K562 (cell line): Measurements from ENCODE around the gene PGBD1. TPM values are rescaled to one million over a fixed set of nuclear protein-coding genes. Genes with fewer than 3 reads are reported as not detected.
A peak's percentile ranks its signal among the peaks of the same experiment; 100 is the strongest.

Source experiments
- ATAC-seq: fragments of 200-7000 bp; cut with Tn5 transposase; 3 replicates; pipeline ENCODE4 v1.9.1; 2020; ENCODE audit warnings: moderate library complexity
- BruUV-seq: library from RNA; stranded (reverse); fragments of 400-500 nt; replicated peaks from 2 replicates; lab custom pipeline; 2021; lab: Mats Ljungman, UMichigan
- CTCF ChIA-PET: fragments of 300-600 bp; formaldehyde crosslinking; extraction: SDS; loops from one replicate; lab custom pipeline; 2021; ENCODE audit warnings: low intra/inter-chr PET ratio; lab: Yijun Ruan, JAX
- POLR2A ChIA-PET: fragments of 300-600, 350-650 bp; sonication (Branson Sonifier 250); formaldehyde crosslinking; extraction: SDS; loops from one replicate; lab custom pipeline; 2021; ENCODE audit warnings: antibody characterized with exemption, inconsistent platforms; lab: Yijun Ruan, JAX
- DNase-seq, 4 experiments: peaks; one replicate each; pipeline versions ENCODE4 v3.0.0 to v3.0.0-alpha.2; 2011 to 2018; ENCODE audit warnings: low spot score in 3 of 4, mixed read lengths in 3 of 4; ENCODE audit errors: extremely low read depth in 1 of 4
- FAIRE-seq: peaks from 2 replicates; lab custom pipeline; 2011; peaks lifted over from hg19 to GRCh38; lab: Jason Lieb, UNC
- H2AFZ ChIP-seq: 2 replicates; pipeline ENCODE4 v1.6.0; 2011; ENCODE audit warnings: low read depth, low read length, control low read depth, inconsistent platforms
- H3K27ac ChIP-seq: fragments of 200-600 bp; 3 replicates; pipeline ENCODE4 v1.8.0; 2011; ENCODE audit warnings: low read depth, mild to moderate bottlenecking, control low read depth, inconsistent platforms, low read length, moderate library complexity, mixed read lengths; ENCODE audit errors: extremely low read depth
- H3K27me3 ChIP-seq, 2 experiments: fragments of 300-600 bp in 1 of 2; 2 replicates in 1 of 2; 3 replicates in 1 of 2; pipeline versions ENCODE4 v1.6.0 to v1.8.0; 2011; ENCODE audit warnings: inconsistent platforms in 2 of 2, low read length in 2 of 2, mild to moderate bottlenecking in 1 of 2, mixed read lengths in 1 of 2, moderate library complexity in 1 of 2; ENCODE audit not compliant: control insufficient read depth in 2 of 2, insufficient read depth in 2 of 2
- H3K36me3 ChIP-seq: fragments of 300-600 bp; 3 replicates; pipeline ENCODE4 v1.8.0; 2011; ENCODE audit warnings: mild to moderate bottlenecking, low read length, inconsistent platforms; ENCODE audit not compliant: control insufficient read depth, insufficient read depth
- H3K4me1 ChIP-seq, 2 experiments: fragments of 200-600 bp in 1 of 2; replicated peaks in 1 of 2; 2 replicates in 1 of 2; 3 replicates in 1 of 2; pipeline versions ENCODE4 v1.5.1 to v1.8.0; 2011; ENCODE audit warnings: inconsistent platforms in 2 of 2, low read length in 2 of 2, mild to moderate bottlenecking in 1 of 2, mixed read lengths in 1 of 2, moderate library complexity in 1 of 2; ENCODE audit not compliant: control insufficient read depth in 2 of 2, insufficient read depth in 2 of 2
- H3K4me2 ChIP-seq: 2 replicates; pipeline ENCODE4 v1.6.1; 2011; ENCODE audit warnings: low read length, control low read depth, inconsistent platforms, mixed read lengths; ENCODE audit not compliant: insufficient read depth
- H3K4me3 ChIP-seq: fragments of 200-600 bp; sonication (generic), shearing (Covaris generic); 2 replicates; pipeline ENCODE4 v1.5.1; 2016; ENCODE audit warnings: control low read depth, inconsistent platforms
- H3K79me2 ChIP-seq: fragments of 200-600 bp; 3 replicates; pipeline ENCODE4 v1.8.0; 2011; ENCODE audit warnings: low read length, inconsistent platforms; ENCODE audit not compliant: control insufficient read depth, insufficient read depth
- H3K9ac ChIP-seq, 2 experiments: 2 replicates each; pipeline versions ENCODE4 v1.6.0 to v1.6.1; 2011; ENCODE audit warnings: low read depth in 2 of 2, low read length in 2 of 2, control low read depth in 1 of 2, inconsistent platforms in 1 of 2, mild to moderate bottlenecking in 1 of 2, mixed read lengths in 1 of 2; ENCODE audit not compliant: insufficient read depth in 1 of 2
- H3K9me1 ChIP-seq: one replicate; pipeline ENCODE4 v1.6.0; 2011; ENCODE audit warnings: inconsistent platforms, mild to moderate bottlenecking, low read length, moderate library complexity; ENCODE audit not compliant: control insufficient read depth, insufficient read depth
- H3K9me3 ChIP-seq: replicated peaks from 2 replicates; pipeline ENCODE4 v1.5.1; 2011; ENCODE audit warnings: low read depth, low read length, inconsistent platforms; ENCODE audit not compliant: control insufficient read depth, insufficient read depth
- H4K20me1 ChIP-seq: replicated peaks from 2 replicates; pipeline ENCODE4 v1.6.1; 2011; ENCODE audit warnings: low read length, inconsistent platforms, mixed read lengths; ENCODE audit not compliant: control insufficient read depth, insufficient read depth
- ARID1B ChIP-seq: fragments of 450-650 bp; IDR thresholded peaks from 2 replicates; pipeline ENCODE4 v1.6.1; 2016; ENCODE audit warnings: antibody characterized with exemption, mild to moderate bottlenecking, inconsistent platforms
- ATF1 ChIP-seq, 2 experiments: fragments of 450-650 bp in 1 of 2; IDR thresholded peaks; 2 replicates each; pipeline ENCODE4 v1.6.1; 2016; ENCODE audit warnings: missing compliant biosample characterization in 1 of 2, missing genetic modification characterization in 1 of 2
- CBX2 ChIP-seq: fragments of 200-600 bp; sonication (generic); IDR thresholded peaks from one replicate; pipeline ENCODE4 v1.6.1; 2012; ENCODE audit warnings: mild to moderate bottlenecking, low read length, inconsistent platforms; ENCODE audit not compliant: insufficient read depth, poor library complexity, severe bottlenecking
- E2F3 ChIP-seq: fragments of 250-450 bp; sonication (Bioruptor Pico); IDR thresholded peaks from 2 replicates; pipeline ENCODE4 v1.4.0; 2020; ENCODE audit warnings: mild to moderate bottlenecking
- JUN ChIP-seq, 2 experiments: sonication (generic) in 1 of 2; formaldehyde crosslinking in 1 of 2; IDR thresholded peaks; 2 replicates each; pipeline versions ENCODE4 v1.6.1 to v1.8.0; 2012 to 2022; ENCODE audit warnings: borderline replicate concordance in 2 of 2, mild to moderate bottlenecking in 2 of 2, improper control_type of control experiment in 1 of 2, low read depth in 1 of 2, low read length in 1 of 2, missing genetic modification reagents in 1 of 2
- LCOR ChIP-seq: sonication (generic); formaldehyde crosslinking; IDR thresholded peaks from 2 replicates; pipeline ENCODE4 v1.8.0; 2022; ENCODE audit warnings: mild to moderate bottlenecking, missing genetic modification reagents
- MAZ ChIP-seq, 2 experiments: fragments of 450-650 bp in 1 of 2; sonication (generic) in 1 of 2; formaldehyde crosslinking; IDR thresholded peaks in 1 of 2; conservative IDR thresholded peaks in 1 of 2; 2 replicates each; pipeline versions ENCODE4 v1.4.0 to v1.5.0; 2020; ENCODE audit warnings: mild to moderate bottlenecking in 1 of 2, missing genetic modification reagents in 1 of 2
- MCM7 ChIP-seq, 2 experiments: fragments of 450-650 bp; IDR thresholded peaks; 2 replicates each; pipeline ENCODE4 v1.6.1; 2016 to 2018
- PHB ChIP-seq: fragments of 250-450 bp; sonication (Bioruptor Pico); IDR thresholded peaks from 2 replicates; pipeline ENCODE4 v1.5.0; 2021
- STAG1 ChIP-seq: sonication (generic); formaldehyde crosslinking; IDR thresholded peaks from 2 replicates; pipeline ENCODE4 v1.5.0; 2020; ENCODE audit warnings: missing genetic modification reagents, borderline replicate concordance
- TEAD4 ChIP-seq, 2 experiments: sonication (generic) in 1 of 2; formaldehyde crosslinking in 1 of 2; IDR thresholded peaks; 2 replicates each; pipeline versions ENCODE4 v1.6.1 to v1.8.0; 2012 to 2022; ENCODE audit warnings: borderline replicate concordance in 1 of 2, inconsistent platforms in 1 of 2, low read length in 1 of 2, mild to moderate bottlenecking in 1 of 2, missing genetic modification reagents in 1 of 2
- THAP7 ChIP-seq: fragments of 250-450 bp; sonication (Bioruptor Pico); IDR thresholded peaks from 2 replicates; pipeline ENCODE4 v1.5.0; 2021
- ZC3H8 ChIP-seq: fragments of 450-650 bp; IDR thresholded peaks from 2 replicates; pipeline ENCODE4 v1.6.1; 2017
- ZNF274 ChIP-seq: IDR thresholded peaks from 2 replicates; pipeline ENCODE4 v1.6.1; 2011; ENCODE audit warnings: low read depth, mild to moderate bottlenecking, low read length, moderate library complexity, borderline replicate concordance
- ZNF695 ChIP-seq: fragments of 450-650 bp; formaldehyde crosslinking; IDR thresholded peaks from 2 replicates; pipeline ENCODE4 v1.4.0; 2020; ENCODE audit warnings: mild to moderate bottlenecking, moderate library complexity
- WGBS: fragments of 100-300 bp; shearing (Covaris generic); methylation state at CpG from one replicate; pipeline ENCODE4 v1.1.6; 2016; ENCODE audit warnings: low coverage, mixed read lengths; ENCODE audit not compliant: insufficient coverage; ENCODE audit errors: missing lambda C conversion rate; 5-methylcytosine and 5-hydroxymethylcytosine counted together
- in situ Hi-C: fragments of 300-500 bp; cut with MboI; formaldehyde crosslinking; loops from 4 replicates; pipeline ENCODE4 v1.15.0; 2018; ENCODE audit warnings: inconsistent platforms, mixed read lengths
- intact Hi-C: fragments of 100-400 bp; cut with micrococcal nuclease; formaldehyde crosslinking; loops from 2 replicates; pipeline ENCODE4 v1.14.2; 2022
- polyA plus RNA-seq, 8 experiments: library from polyadenylated mRNA; depleted of rRNA in 4 of 8; stranded (reverse) in 5 of 8; unstranded in 3 of 8; fragments of >200 nt; fragmentation: Nextera tagmentation in 2 of 8; fragmentation: Illumina TruSeq in 1 of 8; extraction: Ambion mirVana in 2 of 8; extraction: Trizol in 1 of 8; gene quantifications; 2 replicates each; pipeline versions ENCODE4 v1.2.1 to v1.2.3, GENCODE V29; 2011 to 2014; ENCODE audit warnings: inconsistent platforms in 1 of 8, missing spikeins in 1 of 8
- total RNA-seq, 7 experiments: library from RNA; depleted of rRNA in 6 of 7; stranded (reverse); fragments of >200 nt in 6 of 7; fragmentation: Illumina TruSeq in 2 of 7; extraction: Trizol in 2 of 7; gene quantifications; 2 replicates each; pipeline versions ENCODE4 v1.2.1 to v1.2.3, GENCODE V29; 2011 to 2021; ENCODE audit warnings: low replicate concordance in 1 of 7
- TF ChIP-seq, protein P1 (sequence below): IDR thresholded peaks from 2 replicates; pipeline ENCODE4 v1.6.1; 2012; ENCODE audit warnings: low read depth, low read length, improper control_type of control experiment, borderline replicate concordance

Gene PGBD1
- total and polyA plus RNA-seq, 9 of the 15 experiments (the other 6 are each of a cell fraction or from before 2014, with no cell fraction given): 3.3 to 9.0 (median 7.3) TPM

- TF ChIP-seq ARID1B: no peak
- no peak for TF ChIP-seq THAP7 (CRISPR knock-in tag)
- TF ChIP-seq ZC3H8: no peak
- TF ChIP-seq, protein P1, sequence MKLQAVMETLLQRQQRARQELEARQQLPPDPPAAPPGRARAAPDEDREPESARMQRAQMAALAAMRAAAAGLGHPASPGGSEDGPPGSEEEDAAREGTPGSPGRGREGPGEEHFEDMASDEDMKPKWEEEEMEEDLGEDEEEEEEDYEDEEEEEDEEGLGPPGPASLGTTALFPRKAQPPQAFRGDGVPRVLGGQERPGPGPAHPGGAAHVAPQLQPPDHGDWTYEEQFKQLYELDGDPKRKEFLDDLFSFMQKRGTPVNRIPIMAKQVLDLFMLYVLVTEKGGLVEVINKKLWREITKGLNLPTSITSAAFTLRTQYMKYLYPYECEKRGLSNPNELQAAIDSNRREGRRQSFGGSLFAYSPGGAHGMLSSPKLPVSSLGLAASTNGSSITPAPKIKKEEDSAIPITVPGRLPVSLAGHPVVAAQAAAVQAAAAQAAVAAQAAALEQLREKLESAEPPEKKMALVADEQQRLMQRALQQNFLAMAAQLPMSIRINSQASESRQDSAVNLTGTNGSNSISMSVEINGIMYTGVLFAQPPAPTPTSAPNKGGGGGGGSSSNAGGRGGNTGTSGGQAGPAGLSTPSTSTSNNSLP: no peak
- no peak for TF ChIP-seq CBX2
Observed at GRCh38 chr6:28349344-28349891, 68.0 kb downstream of the PGBD1 start (continued).

- Histone ChIP-seq H3K4me3 (peak within 1 kb of the TSS; percentile 68), H3K9me3 (no peaks in the 10 kb centered on the region), H3K79me2 (peaks cover 53% of the 10 kb centered on the region), H2AFZ (peak within 1 kb of the TSS; percentile 94), H3K27me3 (no peaks in the 10 kb centered on the region; a peak in 1 of 5 replicates), H3K27ac (peak within 1 kb of the TSS; percentile 86), H3K9ac (peak within 1 kb of the TSS; percentile 84 to 92), H4K20me1 (no peaks in the 10 kb centered on the region), H3K9me1 (no peaks in the 10 kb centered on the region), H3K4me2 (peak within 1 kb of the TSS; percentile 92), H3K4me1 (peaks cover 24 to 48% of the 10 kb centered on the region in 2 experiments), H3K36me3 (peaks cover 11% of the 10 kb centered on the region; the same call in 1 of the 3 replicates)
- intact Hi-C loops (loop anchor here (5.0 to 10.0 kb wide), 2 partner anchors 83 to 515 kb away; partner anchors contain the start of gene ZSCAN26), in situ Hi-C loops (no loop called here)
- TSS peak; percentile 82 for BruUV-seq
- peak; percentile 93 for ATAC-seq
- CTCF ChIA-PET: no interaction called here
- DNase-seq: peak; percentile 87 to 98 (median 90)
- FAIRE-seq: peak; percentile 89
- POLR2A ChIA-PET: interaction anchor here (0.5 to 2.1 kb wide), 15 partner anchors 13 to 464 kb away, joined by 3 to 15 read pairs (median 3); partner anchors contain the start of genes ZKSCAN8 and ZSCAN26
- under 1% methylated on average over 30 of the region's 30 CpGs for WGBS
- TF ChIP-seq TEAD4 (IDR thresholded peaks at IDR 0.05; ENCODE audit: low read length) (peak; percentile 42), TEAD4 (CRISPR knock-in tag; IDR thresholded peaks at IDR 0.05; ENCODE audit: borderline replicate concordance) (no peak), PHB (CRISPR knock-in tag) (peak; percentile 82; the same call in 1 of the 2 replicates), E2F3 (CRISPR knock-in tag) (no peak), ZNF274 (no peak), MCM7 (IDR thresholded peaks at IDR 0.05) (peak in 1 of 2 experiments; percentile 74; a peak in 1 of 4 replicates), ZNF695 (0 out of 2 replicates have a peak, but pooled peaks have one; percentile 8), ATF1 (CRISPR knock-in tag; IDR thresholded peaks at IDR 0.05) (no peak), ATF1 (tag; IDR thresholded peaks at IDR 0.05) (peak; percentile 83), STAG1 (CRISPR knock-in tag) (no peak), JUN (IDR thresholded peaks at IDR 0.05; ENCODE audit: borderline replicate concordance, low read depth, low read length) (peak; percentile 64; the same call in 1 of the 2 replicates), JUN (CRISPR knock-in tag; IDR thresholded peaks at IDR 0.05; ENCODE audit: borderline replicate concordance) (peak; percentile 94; the same call in 1 of the 2 replicates), LCOR (peak; percentile 35; the same call in 1 of the 2 replicates), MAZ (CRISPR knock-in tag; conservative IDR thresholded peaks at IDR 0.05 in 1 of 2, IDR thresholded peaks at IDR 0.05 in 1 of 2) (peak; percentile 91 to 95)
Observed at GRCh38 chr6:28349892-28350737, 68.7 kb downstream of the PGBD1 start, which contains the start of gene ZKSCAN3. TSS of gene ZKSCAN3 (plus strand) at chr6:28349947. CDS start at chr6:28359587, 9,640 bp downstream.
